Measurements from ENCODE around the gene RBM15B. TPM values are rescaled to one million over a fixed set of nuclear protein-coding genes. Genes with fewer than 3 reads are reported as not detected.
A peak's percentile ranks its signal among the peaks of the same experiment; 100 is the strongest.

Gene RBM15B
- polyA plus RNA-seq, 3 donors = 7.1 to 10.3 (median 9.1) TPM

DNA sequence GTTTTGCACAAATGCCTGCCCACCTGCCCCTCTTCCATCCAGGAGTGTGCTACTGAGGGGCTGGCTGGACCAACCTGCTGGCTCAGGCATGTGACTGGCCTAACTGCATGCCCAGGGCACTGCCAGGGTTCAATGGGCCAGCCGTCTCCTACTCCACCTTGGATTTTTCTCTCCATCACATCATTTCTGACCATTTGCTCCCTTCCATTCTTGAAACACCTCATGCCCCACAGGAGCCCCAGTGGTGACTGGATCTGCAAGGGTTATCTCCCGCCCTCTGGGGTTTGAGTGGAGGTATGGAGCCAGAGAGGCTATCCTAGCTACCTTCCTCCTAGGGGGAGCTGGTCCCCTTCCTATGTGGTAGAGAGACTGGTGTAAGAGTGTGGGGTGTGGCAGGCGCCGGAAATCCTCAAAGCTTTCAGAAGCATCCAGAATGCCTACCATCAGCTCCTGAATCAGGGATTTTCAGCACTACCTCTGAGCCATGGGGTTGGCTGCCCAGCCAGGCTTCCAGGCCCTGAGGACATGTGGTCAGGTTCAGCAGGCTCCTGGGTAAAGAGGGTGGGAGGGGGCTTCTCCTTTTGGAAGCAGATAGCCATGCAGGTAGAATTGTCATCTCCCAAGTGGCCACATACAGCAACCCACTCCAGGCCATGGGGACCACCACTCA lies 8.9 kb upstream of the RBM15B start:
- H3K4me3 ChIP-seq (replicated peaks in 1 of 3; ENCODE audit: low read depth in 2 of 3, low read length in 3 of 3) = no peak overlapping the region
- no peaks in the 10 kb centered on the region for H3K27me3 ChIP-seq (ENCODE audit: control insufficient read depth in 2 of 2, insufficient read depth in 2 of 2, low read length in 2 of 2)
- peaks cover 0 to under 1% of the 10 kb centered on the region in 2 donors for H3K36me3 ChIP-seq (replicated peaks in 1 of 2; ENCODE audit: control insufficient read depth in 1 of 2, insufficient read depth in 2 of 2, low read length in 2 of 2)
- Mint-ChIP-seq H3K27ac (peak overlapping the region in 1 of 7 donors; percentile 27), H3K36me3 (peaks cover 0 to 5% of the 10 kb centered on the region in 2 donors), H3K9me3 (no peaks in the 10 kb centered on the region), H3K27me3 (ENCODE audit: low read depth in 3 of 3) (peaks cover 3 to 10% (median 4%) of the 10 kb centered on the region in 3 donors), H3K4me1 (peaks cover 35% of the 10 kb centered on the region), H3K4me3 (no peak overlapping the region)
- intact Hi-C loops (cut with micrococcal nuclease) = loop anchor here (5.0 to 10.0 kb wide), 2 partner anchors 300 to 1153 kb away; partner anchors contain the start of genes NT5DC2 (in 1 of the 2) and UQCC5 (in 1 of the 2)
- peaks cover 37% of the 10 kb centered on the region for H3K79me2 ChIP-seq (ENCODE audit: insufficient read depth, low read length)
- peaks cover 23 to 27% of the 10 kb centered on the region in 2 donors for H3K4me1 ChIP-seq (ENCODE audit: control insufficient read depth in 1 of 2, insufficient read depth in 2 of 2, low read length in 2 of 2)
- no peak overlapping the region for H3K9ac ChIP-seq (ENCODE audit: insufficient read depth, low read length, poor library complexity, severe bottlenecking)
- no peak overlapping the region for H2AFZ ChIP-seq (ENCODE audit: insufficient read depth, low read depth, low read length, poor library complexity, severe bottlenecking)
- DNase-seq = no peak
- H3K9me3 ChIP-seq (replicated peaks in 1 of 2; ENCODE audit: control insufficient read depth in 1 of 2, insufficient read depth in 1 of 2, low read length in 2 of 2) = no peaks in the 10 kb centered on the region
- TF ChIP-seq CTCF (IDR thresholded peaks at IDR 0.05) = no peak
- no peak overlapping the region for H3K27ac ChIP-seq (ENCODE audit: low read depth in 1 of 2, low read length in 2 of 2)
- no CpG with 5 or more reads among the region's 4 CpGs for WGBS (ENCODE audit: insufficient coverage)
- no peak overlapping the region for H3K4me2 ChIP-seq (replicated peaks; ENCODE audit: extremely low read depth, low read length, poor library complexity, severe bottlenecking)
- H4K20me1 ChIP-seq (ENCODE audit: insufficient read depth, low read length) = peaks cover 11% of the 10 kb centered on the region

- peaks cover 7 to 11% of the 10 kb centered on the region in 2 donors for H3K36me3 Mint-ChIP-seq
- peaks cover 31 to 36% of the 10 kb centered on the region in 2 donors for H3K4me1 ChIP-seq (ENCODE audit: control insufficient read depth in 1 of 2, insufficient read depth in 2 of 2, low read length in 2 of 2)
- intact Hi-C loops (cut with micrococcal nuclease) = loop anchor here (5.0 to 10.0 kb wide), 2 partner anchors 299 to 1152 kb away; partner anchors contain the start of genes NT5DC2 (in 1 of the 2) and UQCC5 (in 1 of the 2)
- H3K9me3 ChIP-seq (replicated peaks in 1 of 2; ENCODE audit: control insufficient read depth in 1 of 2, insufficient read depth in 1 of 2, low read length in 2 of 2) = no peaks in the 10 kb centered on the region
- H3K9ac ChIP-seq (ENCODE audit: insufficient read depth, low read length, poor library complexity, severe bottlenecking) = no peak overlapping the region
- H3K4me2 ChIP-seq (replicated peaks; ENCODE audit: extremely low read depth, low read length, poor library complexity, severe bottlenecking) = no peak overlapping the region
- H3K27ac Mint-ChIP-seq = peak overlapping the region in 1 of 7 donors; percentile 32
- H3K27ac ChIP-seq (ENCODE audit: low read depth in 1 of 2, low read length in 2 of 2) = no peak overlapping the region
- WGBS (ENCODE audit: insufficient coverage) = 63% methylated on average over 2 of the region's 3 CpGs
- H3K36me3 ChIP-seq (replicated peaks in 1 of 2; ENCODE audit: control insufficient read depth in 1 of 2, insufficient read depth in 2 of 2, low read length in 2 of 2) = peaks cover 1 to 9% of the 10 kb centered on the region in 2 donors
- H3K27me3 Mint-ChIP-seq (ENCODE audit: low read depth in 3 of 3) = peaks cover 1 to 10% (median 3%) of the 10 kb centered on the region in 3 donors
- H3K27me3 ChIP-seq (ENCODE audit: control insufficient read depth in 2 of 2, insufficient read depth in 2 of 2, low read length in 2 of 2) = no peaks in the 10 kb centered on the region
- H3K4me1 Mint-ChIP-seq = peaks cover 42% of the 10 kb centered on the region
- no peak overlapping the region for H3K4me3 ChIP-seq (replicated peaks in 1 of 3; ENCODE audit: low read depth in 2 of 3, low read length in 3 of 3)
- TF ChIP-seq CTCF (IDR thresholded peaks at IDR 0.05) = no peak
- H2AFZ ChIP-seq (ENCODE audit: insufficient read depth, low read depth, low read length, poor library complexity, severe bottlenecking) = no peak overlapping the region
- H3K9me3 Mint-ChIP-seq = no peaks in the 10 kb centered on the region
- no peak overlapping the region for H3K4me3 Mint-ChIP-seq
- peaks cover 19% of the 10 kb centered on the region for H4K20me1 ChIP-seq (ENCODE audit: insufficient read depth, low read length)
- DNase-seq = no peak
- H3K79me2 ChIP-seq (ENCODE audit: insufficient read depth, low read length) = peaks cover 45% of the 10 kb centered on the region
Observed at GRCh38 chr3:51382947-51383578, 8.0 kb upstream of the RBM15B start.
